HepG2 (cell line): ENCODE results near the gene CSNK1D. TPM values are rescaled to one million over a fixed set of nuclear protein-coding genes. Genes with fewer than 3 reads are reported as not detected.
A peak's percentile ranks its signal among the peaks of the same experiment; 100 is the strongest.

Experiments used
- CCDC6 ChIP-seq: sonication (generic); formaldehyde crosslinking; IDR thresholded peaks from 2 replicates; pipeline ENCODE4 v1.8.1; 2022; ENCODE audit warnings: mild to moderate bottlenecking, missing genetic modification reagents, moderate library complexity
- CENPX ChIP-seq: sonication (generic); formaldehyde crosslinking; IDR thresholded peaks from 2 replicates; pipeline ENCODE4 v1.9.0; 2021; ENCODE audit warnings: mild to moderate bottlenecking, missing genetic modification reagents, moderate library complexity
- EP300 ChIP-seq, 3 experiments: sonication (generic) in 1 of 3; formaldehyde crosslinking in 1 of 3; IDR thresholded peaks; 2 replicates each; pipeline versions ENCODE4 v1.5.1 to v1.6.1; 2011 to 2020; ENCODE audit warnings: low read depth in 2 of 3, low read length in 2 of 3, borderline replicate concordance in 1 of 3, improper control_type of control experiment in 1 of 3, mild to moderate bottlenecking in 1 of 3, missing genetic modification reagents in 1 of 3, moderate library complexity in 1 of 3
- GTF2F1 ChIP-seq: fragments of 150-350 bp; IDR thresholded peaks from 2 replicates; pipeline ENCODE4 v1.6.1; 2014; ENCODE audit warnings: low read length
- HNRNPLL ChIP-seq: fragments of 200-400 bp; formaldehyde crosslinking; IDR thresholded peaks from 2 replicates; pipeline ENCODE4 v1.6.1; 2017; ENCODE audit warnings: mild to moderate bottlenecking, low read depth, low read length; ENCODE audit not compliant: poor library complexity, severe bottlenecking
- KLF12 ChIP-seq: sonication (generic); formaldehyde crosslinking; IDR thresholded peaks from 2 replicates; pipeline ENCODE4 v1.4.0; 2020; ENCODE audit warnings: missing genetic modification reagents, borderline replicate concordance
- POLR2AphosphoS2 ChIP-seq: IDR thresholded peaks from 2 replicates; pipeline ENCODE4 v1.6.1; 2011; ENCODE audit warnings: low read depth, low read length, improper control_type of control experiment
- PRDM15 ChIP-seq: sonication (generic); formaldehyde crosslinking; IDR thresholded peaks from 2 replicates; pipeline ENCODE4 v1.4.0; 2020; ENCODE audit warnings: missing genetic modification reagents
- SAFB2 ChIP-seq: sonication (generic); formaldehyde crosslinking; IDR thresholded peaks from 2 replicates; pipeline ENCODE4 v1.5.1; 2020; ENCODE audit warnings: missing genetic modification reagents, low read depth, mild to moderate bottlenecking, borderline replicate concordance
- TOPORS ChIP-seq: sonication (generic); formaldehyde crosslinking; IDR thresholded peaks from 2 replicates; pipeline ENCODE4 v1.8.0; 2023; ENCODE audit warnings: mild to moderate bottlenecking, missing genetic modification reagents
- ZKSCAN5 ChIP-seq: sonication (generic); formaldehyde crosslinking; IDR thresholded peaks from 2 replicates; pipeline ENCODE4 v1.5.1; 2020; ENCODE audit warnings: mild to moderate bottlenecking, missing genetic modification reagents
- ZNF264 ChIP-seq: sonication (generic); formaldehyde crosslinking; IDR thresholded peaks from 2 replicates; pipeline ENCODE4 v1.4.0; 2020; ENCODE audit warnings: missing genetic modification reagents
- ZNF292 ChIP-seq: sonication (generic); formaldehyde crosslinking; IDR thresholded peaks from 2 replicates; pipeline ENCODE4 v1.8.1; 2022; ENCODE audit warnings: mild to moderate bottlenecking, low read depth, missing genetic modification reagents, borderline replicate concordance
- ZNF644 ChIP-seq: IDR thresholded peaks from 2 replicates; pipeline ENCODE4 v1.6.1; 2016; ENCODE audit warnings: low read depth
- ZNF691 ChIP-seq: sonication (generic); formaldehyde crosslinking; IDR thresholded peaks from 2 replicates; pipeline ENCODE4 v1.4.0; 2020; ENCODE audit warnings: missing genetic modification reagents, low read depth, mild to moderate bottlenecking, borderline replicate concordance
- ZNF841 ChIP-seq: sonication (generic); formaldehyde crosslinking; IDR thresholded peaks from 2 replicates; pipeline ENCODE4 v1.8.1; 2023; ENCODE audit warnings: missing genetic modification reagents, borderline replicate concordance
- polyA plus RNA-seq, 8 experiments: library from polyadenylated mRNA; depleted of rRNA in 3 of 8; stranded (reverse) in 7 of 8; unstranded in 1 of 8; fragments of >200 nt; fragmentation: Illumina TruSeq in 4 of 8; extraction: Trizol in 4 of 8; gene quantifications; 2 replicates each; pipeline versions ENCODE4 v1.2.1 to v1.2.3, GENCODE V29; 2011 to 2016; ENCODE audit warnings: low read depth in 4 of 8, missing spikeins in 1 of 8, mixed read lengths in 1 of 8; ENCODE audit not compliant: insufficient read depth in 1 of 8
- total RNA-seq, 5 experiments: library from RNA; depleted of rRNA; stranded (reverse); fragments of >200 nt; fragmentation: Illumina TruSeq; extraction: Trizol; gene quantifications; 2 replicates each; pipeline ENCODE4 v1.2.3, GENCODE V29; 2016; ENCODE audit warnings: low read depth in 1 of 5
- TF ChIP-seq, protein P1 (sequence below): sonication (generic); formaldehyde crosslinking; IDR thresholded peaks from 2 replicates; pipeline ENCODE4 v1.4.0; 2020; ENCODE audit warnings: missing genetic modification reagents, borderline replicate concordance
- TF ChIP-seq, protein P2 (sequence below): sonication (generic); formaldehyde crosslinking; IDR thresholded peaks from 2 replicates; pipeline ENCODE4 v1.9.0; 2022; ENCODE audit warnings: missing genetic modification reagents, mild to moderate bottlenecking, borderline replicate concordance
- TF ChIP-seq, protein P3 (sequence below): sonication (generic); formaldehyde crosslinking; conservative IDR thresholded peaks from 2 replicates; pipeline ENCODE4 v1.5.0; 2020; ENCODE audit warnings: missing genetic modification reagents

CSNK1D gene
- total and polyA plus RNA-seq, 2 of the 13 experiments (the other 11 are each of a cell fraction or from before 2014, with no cell fraction given), result 31.5 to 128 TPM

- TF ChIP-seq PRDM15 (peak; percentile 30; the same call in 1 of the 2 replicates), ZNF691 (CRISPR knock-in tag) (no peak), CENPX (CRISPR knock-in tag) (no peak), POLR2AphosphoS2 (no peak), ZNF841 (CRISPR knock-in tag) (no peak), ZNF644 (CRISPR knock-in tag) (no peak), SAFB2 (CRISPR knock-in tag) (no peak), ZNF292 (CRISPR knock-in tag) (no peak; the same call in 1 of the 2 replicates), KLF12 (CRISPR knock-in tag) (no peak), EP300 (IDR thresholded peaks at IDR 0.05; ENCODE audit: low read depth in 2 of 2, low read length in 2 of 2) (no peak), EP300 (CRISPR knock-in tag; IDR thresholded peaks at IDR 0.05; ENCODE audit: borderline replicate concordance) (no peak), ZNF264 (CRISPR knock-in tag) (no peak), HNRNPLL (no peak), TOPORS (CRISPR knock-in tag) (no peak), CCDC6 (no peak), GTF2F1 (no peak), ZKSCAN5 (CRISPR knock-in tag) (no peak)
- TF ChIP-seq, protein P1, sequence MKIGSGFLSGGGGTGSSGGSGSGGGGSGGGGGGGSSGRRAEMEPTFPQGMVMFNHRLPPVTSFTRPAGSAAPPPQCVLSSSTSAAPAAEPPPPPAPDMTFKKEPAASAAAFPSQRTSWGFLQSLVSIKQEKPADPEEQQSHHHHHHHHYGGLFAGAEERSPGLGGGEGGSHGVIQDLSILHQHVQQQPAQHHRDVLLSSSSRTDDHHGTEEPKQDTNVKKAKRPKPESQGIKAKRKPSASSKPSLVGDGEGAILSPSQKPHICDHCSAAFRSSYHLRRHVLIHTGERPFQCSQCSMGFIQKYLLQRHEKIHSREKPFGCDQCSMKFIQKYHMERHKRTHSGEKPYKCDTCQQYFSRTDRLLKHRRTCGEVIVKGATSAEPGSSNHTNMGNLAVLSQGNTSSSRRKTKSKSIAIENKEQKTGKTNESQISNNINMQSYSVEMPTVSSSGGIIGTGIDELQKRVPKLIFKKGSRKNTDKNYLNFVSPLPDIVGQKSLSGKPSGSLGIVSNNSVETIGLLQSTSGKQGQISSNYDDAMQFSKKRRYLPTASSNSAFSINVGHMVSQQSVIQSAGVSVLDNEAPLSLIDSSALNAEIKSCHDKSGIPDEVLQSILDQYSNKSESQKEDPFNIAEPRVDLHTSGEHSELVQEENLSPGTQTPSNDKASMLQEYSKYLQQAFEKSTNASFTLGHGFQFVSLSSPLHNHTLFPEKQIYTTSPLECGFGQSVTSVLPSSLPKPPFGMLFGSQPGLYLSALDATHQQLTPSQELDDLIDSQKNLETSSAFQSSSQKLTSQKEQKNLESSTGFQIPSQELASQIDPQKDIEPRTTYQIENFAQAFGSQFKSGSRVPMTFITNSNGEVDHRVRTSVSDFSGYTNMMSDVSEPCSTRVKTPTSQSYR (CRISPR knock-in tag), result no peak
- TF ChIP-seq, protein P2, sequence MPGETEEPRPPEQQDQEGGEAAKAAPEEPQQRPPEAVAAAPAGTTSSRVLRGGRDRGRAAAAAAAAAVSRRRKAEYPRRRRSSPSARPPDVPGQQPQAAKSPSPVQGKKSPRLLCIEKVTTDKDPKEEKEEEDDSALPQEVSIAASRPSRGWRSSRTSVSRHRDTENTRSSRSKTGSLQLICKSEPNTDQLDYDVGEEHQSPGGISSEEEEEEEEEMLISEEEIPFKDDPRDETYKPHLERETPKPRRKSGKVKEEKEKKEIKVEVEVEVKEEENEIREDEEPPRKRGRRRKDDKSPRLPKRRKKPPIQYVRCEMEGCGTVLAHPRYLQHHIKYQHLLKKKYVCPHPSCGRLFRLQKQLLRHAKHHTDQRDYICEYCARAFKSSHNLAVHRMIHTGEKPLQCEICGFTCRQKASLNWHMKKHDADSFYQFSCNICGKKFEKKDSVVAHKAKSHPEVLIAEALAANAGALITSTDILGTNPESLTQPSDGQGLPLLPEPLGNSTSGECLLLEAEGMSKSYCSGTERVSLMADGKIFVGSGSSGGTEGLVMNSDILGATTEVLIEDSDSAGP (CRISPR knock-in tag), result peak; percentile 57; the same call in 1 of the 2 replicates
- TF ChIP-seq, protein P3, sequence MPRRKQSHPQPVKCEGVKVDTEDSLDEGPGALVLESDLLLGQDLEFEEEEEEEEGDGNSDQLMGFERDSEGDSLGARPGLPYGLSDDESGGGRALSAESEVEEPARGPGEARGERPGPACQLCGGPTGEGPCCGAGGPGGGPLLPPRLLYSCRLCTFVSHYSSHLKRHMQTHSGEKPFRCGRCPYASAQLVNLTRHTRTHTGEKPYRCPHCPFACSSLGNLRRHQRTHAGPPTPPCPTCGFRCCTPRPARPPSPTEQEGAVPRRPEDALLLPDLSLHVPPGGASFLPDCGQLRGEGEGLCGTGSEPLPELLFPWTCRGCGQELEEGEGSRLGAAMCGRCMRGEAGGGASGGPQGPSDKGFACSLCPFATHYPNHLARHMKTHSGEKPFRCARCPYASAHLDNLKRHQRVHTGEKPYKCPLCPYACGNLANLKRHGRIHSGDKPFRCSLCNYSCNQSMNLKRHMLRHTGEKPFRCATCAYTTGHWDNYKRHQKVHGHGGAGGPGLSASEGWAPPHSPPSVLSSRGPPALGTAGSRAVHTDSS, result no peak
Measured at GRCh38 chr17:82217120-82217529, 56.4 kb downstream of the CSNK1D start (continued).
